SHP77 treated with DMSO at 0.1 percent for 48 hours (cell line): ENCODE results near the gene IGFBP7.

Source experiments
- DNase-seq: peaks from one replicate; lab custom pipeline; 2025; lab: John Stamatoyannopoulos, UW

The IGFBP7 gene

GRCh38 chr4:57095245-57095644 lies 14.9 kb downstream of the IGFBP7 start:
- no peak for DNase-seq

DNA sequence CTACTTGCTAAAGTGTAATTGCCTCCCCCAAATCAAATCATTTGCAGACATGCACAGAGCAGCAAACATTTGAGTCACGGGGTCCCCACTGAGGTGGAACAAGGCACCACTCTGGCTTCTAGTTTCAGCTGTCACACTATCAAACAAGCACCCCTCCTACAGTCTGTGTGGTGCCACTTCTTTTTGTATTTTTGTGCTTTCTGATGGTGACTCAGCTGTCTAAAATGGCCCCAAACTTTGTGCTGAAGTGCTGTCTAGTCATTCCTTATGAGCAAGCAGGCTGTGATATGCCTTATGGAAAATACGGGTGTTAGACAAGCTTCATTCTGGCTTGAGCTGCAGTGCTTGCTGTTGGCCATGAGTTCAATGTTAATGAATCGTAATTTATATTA lies 15.4 kb downstream of the IGFBP7 start:
- no peak for DNase-seq

- no peak for DNase-seq
Observed at GRCh38 chr4:57093845-57094831, 16.0 kb downstream of the IGFBP7 start.

DNA sequence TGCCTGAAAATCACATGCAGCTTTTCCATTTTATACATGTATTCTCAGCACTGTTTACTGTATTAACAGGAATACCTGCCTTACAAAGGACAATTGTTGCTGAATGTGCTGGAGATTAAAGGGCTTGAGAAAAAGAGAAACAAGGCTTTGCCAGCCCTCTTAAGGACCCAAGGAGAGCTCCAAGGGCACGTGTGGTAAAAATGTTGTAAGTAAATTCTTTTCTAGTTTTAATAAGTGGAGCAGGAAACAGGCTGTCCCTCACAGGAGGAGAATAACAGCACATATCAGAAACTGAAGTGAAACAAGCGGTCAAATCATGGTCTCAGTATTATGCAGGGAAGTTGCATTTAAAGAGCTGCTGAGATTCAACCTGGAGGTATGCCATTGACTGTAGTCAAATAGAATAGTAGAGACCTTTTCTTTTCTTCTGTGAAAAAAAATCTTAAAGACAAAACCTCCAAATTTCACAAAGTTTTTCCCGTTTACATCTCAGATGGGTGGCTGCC lies 18.5 kb downstream of the IGFBP7 start:
- no peak for DNase-seq

- no peak for DNase-seq
Observed at GRCh38 chr4:57090079-57090478, 20.1 kb downstream of the IGFBP7 start.

- DNase-seq: no peak
Observed at GRCh38 chr4:57089549-57089948, 20.6 kb downstream of the IGFBP7 start.

DNA sequence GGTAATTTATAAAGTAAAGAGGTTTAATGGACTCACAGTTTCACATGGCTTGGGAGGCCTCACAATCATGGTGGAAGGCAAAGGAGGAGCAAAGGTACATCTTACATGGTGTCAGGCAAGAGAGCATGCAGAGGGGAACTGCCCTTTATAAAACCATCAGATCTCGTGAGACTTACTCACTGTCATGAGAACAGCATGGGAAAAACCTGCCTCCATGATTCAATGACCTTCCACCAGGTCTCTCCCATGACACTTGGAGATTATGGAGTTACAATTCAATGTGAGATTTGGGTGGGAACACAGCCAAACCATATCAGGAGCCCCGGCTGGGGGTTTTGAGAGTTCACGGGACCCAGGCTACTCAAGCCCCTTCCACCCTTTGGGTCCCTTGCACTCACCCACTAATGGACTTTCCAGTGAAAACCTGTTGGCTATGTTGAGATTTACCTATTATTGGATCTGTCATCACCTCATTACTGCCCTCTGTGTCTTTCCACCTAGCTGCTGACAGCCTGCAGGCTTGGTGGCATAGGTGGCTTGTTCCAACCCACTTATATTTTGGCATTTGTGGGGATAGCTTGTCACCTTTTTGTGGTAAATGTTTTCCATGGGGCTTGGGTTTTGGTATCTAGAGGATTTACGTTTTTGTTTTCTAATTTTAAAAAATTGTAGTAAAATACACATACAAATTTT lies 24.0 kb downstream of the IGFBP7 start:
- DNase-seq: no peak

DNA sequence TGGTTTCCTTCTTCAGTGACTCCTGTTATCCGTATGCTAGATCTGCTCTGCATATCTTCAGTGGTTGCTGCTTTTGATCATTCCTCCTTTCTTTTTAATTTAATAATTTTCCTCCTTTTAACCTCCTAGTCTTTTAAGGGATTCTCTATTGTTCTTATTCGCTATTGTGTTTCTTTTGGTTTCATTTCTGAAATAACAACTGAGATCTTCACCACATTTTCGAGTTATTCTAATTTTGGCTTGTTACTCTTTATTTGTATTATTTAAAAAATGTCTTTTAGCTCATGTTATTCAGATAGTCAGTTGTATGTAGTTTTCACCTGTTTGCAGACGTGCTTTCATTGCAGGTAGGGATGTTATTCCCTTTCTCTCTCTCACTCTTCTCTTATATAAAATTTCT lies 24.9 kb downstream of the IGFBP7 start:
- no peak for DNase-seq

DNA sequence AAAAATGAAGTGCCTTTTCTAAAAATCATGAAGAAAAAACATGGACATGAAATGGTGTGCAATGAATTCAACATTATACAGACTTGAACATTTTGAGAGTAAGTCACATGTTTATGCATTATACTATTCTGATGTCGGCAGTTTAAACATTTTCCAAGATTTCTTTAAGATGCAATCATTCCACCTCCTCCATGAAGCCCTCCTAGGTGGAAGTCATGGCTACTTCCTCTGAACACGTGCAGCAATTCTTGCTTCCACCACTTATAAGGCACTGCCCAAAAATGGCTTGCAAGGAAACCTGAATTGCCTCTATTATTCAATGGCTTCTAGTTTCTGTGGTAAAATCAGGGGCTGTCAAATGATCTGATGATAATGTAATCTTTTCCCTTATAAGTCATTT lies 25.8 kb downstream of the IGFBP7 start:
- no peak for DNase-seq

GRCh38 chr4:57083090-57083489 lies 27.1 kb downstream of the IGFBP7 start:
- no peak for DNase-seq

DNA sequence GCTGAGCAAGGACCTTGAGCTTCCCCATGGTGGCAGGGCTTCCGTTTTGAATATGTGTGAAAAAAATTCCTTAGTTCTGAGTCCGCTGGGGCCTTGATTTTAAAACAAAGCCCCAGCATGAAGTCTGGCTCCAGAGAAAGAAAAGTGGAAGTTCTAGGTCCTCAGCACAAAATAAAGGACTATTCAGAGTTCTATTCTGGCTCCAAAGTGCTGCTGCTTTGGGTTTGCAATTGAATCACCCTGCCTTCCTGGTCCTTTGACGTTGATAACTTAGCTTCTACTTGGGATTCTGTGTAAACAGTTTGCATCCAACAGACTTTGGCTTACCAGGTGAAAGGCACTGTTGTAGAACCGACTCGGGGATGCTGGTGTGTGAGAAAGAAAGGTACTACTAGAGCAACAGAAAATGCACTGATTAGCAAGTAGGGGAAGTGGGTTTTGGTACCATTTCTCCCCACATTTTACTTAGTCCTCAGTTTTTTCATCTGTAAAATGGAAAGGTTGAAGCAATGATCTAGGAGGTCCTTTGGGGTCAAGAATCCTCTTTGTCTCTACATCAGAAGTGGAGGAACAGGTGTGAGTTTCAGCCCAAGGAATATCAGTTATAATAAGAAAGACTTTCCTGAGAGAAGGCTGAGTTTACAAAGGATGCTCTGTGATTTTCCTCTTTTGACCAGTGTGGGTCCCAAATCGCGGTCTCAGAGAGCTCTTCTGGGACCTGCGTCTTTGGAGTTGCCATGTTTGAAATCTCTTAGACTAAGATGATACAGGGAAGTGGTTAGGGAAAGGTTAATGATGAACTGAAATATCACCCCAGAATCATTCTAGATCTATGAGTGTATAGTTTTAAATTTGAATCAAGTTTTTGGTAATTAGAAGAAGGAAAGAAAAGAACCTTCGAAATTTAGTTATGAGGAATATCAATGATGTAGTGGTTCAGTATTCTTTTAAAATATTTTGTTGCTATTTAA lies 28.2 kb downstream of the IGFBP7 start:
- DNase-seq: no peak

DNA sequence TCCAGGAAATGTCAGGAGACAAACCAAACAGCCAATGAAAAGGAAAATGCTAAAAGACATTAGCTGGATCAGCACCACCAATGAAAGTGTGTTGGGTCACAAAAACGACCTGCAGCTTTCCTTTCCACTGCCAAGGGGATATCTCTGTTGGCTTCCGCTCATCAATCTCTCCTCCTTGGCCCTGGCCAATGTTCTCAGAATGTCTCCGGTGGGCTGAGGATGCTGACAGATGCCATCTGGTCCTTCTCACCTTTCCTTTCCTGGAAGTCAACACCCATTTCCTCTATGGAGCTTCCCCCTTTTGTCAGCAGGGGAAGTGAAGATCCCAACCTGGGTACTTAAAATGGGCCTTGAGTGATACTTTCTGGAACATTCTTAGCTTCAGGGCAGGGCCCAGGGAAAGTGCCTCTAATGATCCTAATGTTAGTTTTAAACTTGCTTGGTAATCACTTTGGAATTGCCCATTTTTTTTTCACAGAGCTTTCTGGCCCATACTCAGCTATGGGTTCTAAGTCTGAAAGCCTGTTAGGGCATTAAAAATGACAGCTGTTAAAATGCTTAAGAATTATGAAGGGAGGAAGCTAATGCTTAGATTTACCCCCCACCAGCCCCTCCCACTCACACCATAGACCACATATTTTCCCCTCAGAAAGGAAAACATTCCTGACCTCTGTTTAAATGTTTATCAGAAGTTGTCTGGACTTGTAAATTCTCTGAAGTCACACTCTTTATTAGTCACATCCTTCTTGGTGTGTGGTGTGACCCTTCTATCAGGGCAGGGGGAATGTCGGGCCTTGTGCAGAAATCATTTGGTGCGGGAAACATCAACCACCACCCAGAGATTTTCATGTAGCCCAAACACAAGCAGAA lies 29.2 kb downstream of the IGFBP7 start:
- no peak for DNase-seq

- DNase-seq: no peak
Observed at GRCh38 chr4:57078685-57079521, 31.3 kb downstream of the IGFBP7 start.

DNA sequence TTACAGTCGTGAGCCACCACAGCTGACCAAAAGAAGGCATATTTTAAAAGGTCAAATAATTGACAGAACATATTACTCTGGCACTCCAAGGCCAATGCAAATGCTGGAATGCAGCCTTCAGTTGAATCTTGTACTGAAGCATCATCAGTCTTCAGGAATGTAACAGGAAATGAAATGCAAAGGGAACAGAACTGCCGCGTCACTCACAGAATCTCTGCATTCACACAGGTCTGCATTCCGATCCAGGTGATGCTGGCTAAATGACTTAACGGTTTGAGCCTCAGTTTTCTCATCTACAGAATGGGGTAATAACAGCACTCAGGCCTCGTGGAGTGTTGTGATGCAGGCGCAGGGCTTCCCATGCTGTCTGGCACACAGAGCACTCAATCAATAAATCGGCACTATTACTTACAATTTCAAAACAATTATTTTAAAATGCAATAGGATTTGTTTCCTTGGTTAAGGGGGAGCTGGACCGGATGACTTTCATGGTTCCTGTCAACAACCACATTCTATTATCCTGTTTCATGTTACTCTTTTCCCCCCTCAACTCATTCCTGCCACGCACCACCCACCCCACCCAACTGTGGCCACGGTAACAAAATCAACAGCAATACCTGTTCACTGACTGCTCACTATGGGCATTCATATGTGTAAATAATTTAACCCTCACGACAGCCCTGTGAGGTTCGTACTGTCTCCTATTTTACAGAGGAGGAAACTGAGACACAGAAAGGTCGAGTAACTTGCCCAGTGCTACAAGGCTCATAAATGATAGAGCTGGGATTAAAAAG lies 32.4 kb downstream of the IGFBP7 start:
- DNase-seq: no peak

DNA sequence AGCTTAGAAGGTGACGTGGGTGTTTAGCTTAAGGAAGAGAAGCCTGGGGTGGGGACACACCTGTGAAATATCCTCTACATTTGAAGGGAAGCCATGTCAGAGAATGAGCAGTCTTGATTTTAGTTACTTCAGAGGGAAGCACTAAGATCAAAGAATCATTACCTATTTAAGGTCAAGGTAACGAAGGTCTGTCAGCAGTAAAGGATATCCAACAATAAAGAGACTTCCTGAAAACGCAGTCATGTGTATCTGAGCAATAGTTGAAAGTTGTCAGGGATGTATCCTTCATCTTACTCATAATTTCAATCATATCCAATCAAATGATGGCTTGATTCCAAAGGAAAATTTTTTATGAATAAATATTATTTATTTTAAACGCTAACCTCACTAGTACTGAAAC lies 33.5 kb downstream of the IGFBP7 start:
- no peak for DNase-seq

DNA sequence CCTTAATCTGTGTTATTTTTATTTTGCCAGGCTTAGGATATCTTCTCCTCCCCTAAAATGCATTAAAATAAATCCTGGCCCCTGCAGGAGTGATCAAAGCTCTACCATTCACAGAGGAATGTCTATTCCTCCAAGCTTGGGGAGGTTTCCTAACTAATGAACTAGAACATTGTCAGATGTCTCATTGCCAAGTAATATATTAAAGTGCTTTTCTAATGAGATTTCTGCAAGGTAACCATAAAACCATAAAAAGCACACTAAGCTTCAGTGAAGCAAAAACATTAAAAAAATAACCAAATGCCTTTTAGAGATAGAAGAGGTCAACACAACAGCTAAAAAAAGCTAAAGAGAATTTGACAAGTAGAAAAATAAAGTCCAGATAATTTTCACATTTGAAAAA lies 34.8 kb downstream of the IGFBP7 start:
- no peak for DNase-seq

DNA sequence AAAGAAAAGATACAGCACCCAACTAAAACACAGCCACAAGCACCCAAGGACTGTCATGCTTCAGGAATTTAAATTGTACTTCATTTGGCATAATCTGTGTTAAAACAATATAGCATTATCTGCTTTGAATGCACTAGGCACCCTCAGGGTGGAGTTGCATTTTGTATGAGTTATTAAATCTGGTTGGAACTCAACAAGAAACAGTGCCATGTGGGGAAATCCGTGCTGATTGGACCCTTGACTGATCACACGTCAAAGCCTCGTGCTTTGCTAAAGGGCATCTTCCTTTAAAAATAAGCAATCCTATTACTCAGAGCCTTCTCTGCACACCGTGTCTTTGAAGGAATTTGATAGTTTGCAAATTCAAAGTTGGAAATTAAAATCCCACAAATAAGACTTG lies 35.4 kb downstream of the IGFBP7 start:
- DNase-seq: no peak

DNA sequence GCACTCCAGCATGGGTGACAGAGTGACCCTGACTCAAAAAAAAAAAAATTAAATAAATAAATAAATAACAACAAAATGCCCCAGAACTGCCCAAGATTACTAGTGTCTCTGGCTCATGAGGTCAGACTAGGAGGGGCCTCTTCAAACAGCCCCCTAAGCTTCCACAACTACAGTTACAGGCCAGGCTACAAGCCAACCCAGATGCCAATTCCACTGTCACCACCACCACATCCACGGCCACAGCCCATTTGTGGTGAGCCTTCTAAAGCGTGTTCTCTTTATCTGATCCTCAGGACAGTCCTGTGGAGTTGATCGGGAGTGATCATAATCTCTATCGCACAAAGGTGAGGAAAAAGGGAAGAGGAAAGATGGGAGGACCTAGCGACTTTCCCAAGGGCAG lies 36.6 kb downstream of the IGFBP7 start:
- no peak for DNase-seq

DNA sequence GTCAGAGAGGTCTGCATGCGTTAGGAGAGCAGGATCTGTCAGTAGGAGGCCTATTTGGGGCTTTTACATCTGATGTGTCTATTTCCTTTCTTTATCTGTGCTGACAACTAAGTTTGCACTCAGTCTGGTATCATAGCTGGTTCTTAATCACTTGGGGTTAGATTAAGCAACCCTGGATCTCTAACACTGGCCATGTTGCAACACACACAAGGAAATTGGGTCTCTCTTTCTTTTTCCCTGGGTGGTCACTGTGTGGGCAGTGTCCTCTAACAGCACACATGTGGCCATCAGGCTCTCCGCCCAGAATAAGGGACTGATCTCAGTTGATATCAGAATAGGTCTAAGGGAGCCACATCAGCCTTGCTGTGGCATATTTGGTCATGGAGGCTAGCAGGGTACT lies 38.9 kb downstream of the IGFBP7 start:
- DNase-seq: no peak
